T follicular helper cell (primary cell): ENCODE results near the gene BTF3.
"Not testable (repeated sequence)": the region's sequence is repeated elsewhere in the genome, so short reads cannot be mapped to it uniquely, and the experiment has no call there.

ENCODE experiments used
- DNase-seq: peaks from one replicate; pipeline ENCODE4 v3.0.0-alpha.2; 2020; ENCODE audit warnings: low read depth

Gene BTF3

DNA sequence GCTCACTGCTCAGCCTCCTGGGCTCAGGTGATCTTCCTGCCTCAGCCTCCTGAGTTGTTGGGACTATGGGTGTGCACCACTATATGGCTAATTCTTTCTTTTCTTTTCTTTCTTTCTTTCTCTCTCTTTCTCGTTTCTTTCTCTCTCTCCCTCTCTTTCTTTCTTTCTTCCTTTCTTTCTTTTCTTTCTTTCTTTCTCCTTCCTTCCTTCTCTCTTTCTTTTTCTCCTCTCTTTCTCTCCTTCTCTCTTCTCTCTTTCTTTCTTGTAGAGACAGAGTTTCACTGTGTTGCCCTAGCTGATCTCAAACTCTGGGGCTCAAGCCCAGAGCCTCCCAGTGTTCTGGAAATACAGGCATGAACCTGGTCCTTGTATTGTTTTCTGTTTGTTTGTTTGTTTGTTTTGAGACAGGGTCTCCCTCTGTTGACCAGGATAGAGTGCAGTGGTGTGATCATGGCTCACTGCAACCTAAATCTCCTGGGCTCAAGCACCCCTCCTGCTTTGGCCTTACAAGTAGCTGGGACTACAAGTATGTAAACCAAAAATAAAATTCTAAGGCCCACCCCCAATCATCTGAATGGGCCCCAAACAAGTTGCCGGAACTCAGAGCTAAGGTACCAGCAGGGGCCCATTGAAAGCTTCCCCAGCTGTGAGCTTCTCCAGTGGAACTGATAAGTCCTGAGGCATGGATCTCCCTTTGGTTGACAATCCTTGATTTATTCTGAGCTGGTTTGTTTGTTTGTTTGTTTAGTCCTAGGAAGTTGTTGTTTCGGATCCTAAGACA is 11.9 kb upstream of the BTF3 start:
- no peak for DNase-seq

DNA sequence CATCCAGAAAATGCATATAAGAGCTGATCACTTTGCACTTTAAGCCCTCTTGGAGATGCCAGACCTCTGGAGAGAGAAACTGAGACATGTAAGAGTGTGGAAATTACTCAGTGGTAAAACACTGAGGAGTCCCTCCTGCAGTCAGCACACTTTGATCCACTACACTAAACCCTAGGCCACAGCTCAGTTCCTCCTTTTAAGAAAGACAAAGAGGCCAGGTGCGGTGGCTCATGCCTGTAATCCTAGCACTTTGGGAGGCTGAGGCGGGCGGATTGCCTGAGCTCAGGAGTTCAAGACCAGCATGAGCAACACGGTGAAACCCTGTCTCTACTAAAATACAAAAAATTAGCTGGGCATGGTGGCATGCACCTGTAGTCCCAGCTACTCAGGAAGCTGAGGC is 11.0 kb upstream of the BTF3 start:
- not testable (repeated sequence) for DNase-seq

DNA sequence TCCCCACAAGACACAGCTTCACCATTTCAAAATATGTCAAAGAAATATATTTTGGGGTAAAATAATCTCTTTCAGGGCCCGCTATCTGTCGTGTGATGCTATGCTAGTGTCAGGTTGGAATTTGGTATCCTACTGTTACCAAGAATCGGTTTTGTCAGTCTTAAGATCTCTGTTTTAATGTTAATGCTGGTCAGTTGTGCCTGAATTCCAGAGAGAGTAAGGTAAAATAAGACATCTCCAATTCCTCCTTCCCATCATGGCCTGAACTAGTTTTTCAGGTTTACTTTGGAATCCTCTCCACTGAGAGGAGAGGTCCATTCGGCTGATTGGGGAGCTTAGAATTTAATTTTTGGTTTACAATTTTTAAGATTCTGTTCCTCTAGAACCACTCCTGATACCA is 10.4 kb upstream of the BTF3 start:
- no peak for DNase-seq

DNA sequence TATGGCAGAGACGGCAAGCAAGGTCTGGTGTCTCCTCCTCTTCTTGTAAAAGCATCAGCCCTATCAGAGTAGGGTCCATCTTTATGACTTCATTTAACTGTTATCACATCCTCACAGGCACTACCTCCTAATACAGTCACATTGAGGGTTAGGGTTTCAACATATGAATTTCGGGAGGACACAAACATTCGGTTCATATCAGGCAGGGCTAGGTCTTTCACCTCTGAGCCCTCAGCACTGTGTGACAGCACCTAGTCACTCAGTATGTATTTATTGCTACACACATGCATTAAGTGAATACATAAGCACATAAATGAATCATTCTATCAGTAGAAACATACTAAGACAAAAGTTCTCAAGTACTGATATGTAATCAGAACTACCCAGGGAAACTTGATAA is 9.4 kb upstream of the BTF3 start:
- no peak for DNase-seq

DNA sequence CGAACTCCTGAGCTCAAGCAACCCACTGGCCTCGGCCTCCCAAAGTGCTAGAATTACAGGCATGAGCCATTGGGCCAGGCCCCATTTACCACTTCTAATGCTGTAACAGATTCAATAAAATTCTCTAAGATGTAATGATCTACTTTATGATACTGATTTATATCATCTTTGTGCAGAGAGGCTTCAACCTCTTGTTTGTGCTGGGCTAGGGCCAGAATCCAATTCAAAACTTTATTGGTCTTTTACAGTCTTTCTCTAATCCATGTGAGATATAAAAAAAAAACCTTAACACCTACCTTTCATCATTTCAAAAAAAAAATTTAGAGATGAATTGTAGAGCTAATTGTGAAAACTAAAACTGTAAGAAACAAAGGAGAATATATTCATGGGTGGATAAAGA is 8.2 kb upstream of the BTF3 start:
- no peak for DNase-seq

DNA sequence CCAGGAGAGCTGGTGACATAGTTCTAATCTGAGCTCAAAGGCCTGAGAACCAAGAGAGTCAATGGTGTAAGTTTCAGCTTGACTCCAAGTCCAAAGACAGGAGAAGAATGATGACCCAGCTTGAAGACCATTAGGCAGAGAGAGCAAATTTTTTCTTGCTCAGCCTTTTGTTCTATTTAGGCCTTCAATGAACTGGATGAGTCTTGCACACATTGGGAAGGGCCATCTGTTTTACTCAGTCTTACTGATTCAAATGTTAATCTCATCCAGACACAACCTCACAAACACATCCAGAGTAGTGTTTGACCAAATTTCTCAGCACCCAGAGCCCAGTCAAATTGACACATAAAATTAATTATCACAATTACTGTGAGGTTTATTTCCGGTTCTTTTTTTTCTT is 7.1 kb upstream of the BTF3 start:
- DNase-seq = no peak

DNA sequence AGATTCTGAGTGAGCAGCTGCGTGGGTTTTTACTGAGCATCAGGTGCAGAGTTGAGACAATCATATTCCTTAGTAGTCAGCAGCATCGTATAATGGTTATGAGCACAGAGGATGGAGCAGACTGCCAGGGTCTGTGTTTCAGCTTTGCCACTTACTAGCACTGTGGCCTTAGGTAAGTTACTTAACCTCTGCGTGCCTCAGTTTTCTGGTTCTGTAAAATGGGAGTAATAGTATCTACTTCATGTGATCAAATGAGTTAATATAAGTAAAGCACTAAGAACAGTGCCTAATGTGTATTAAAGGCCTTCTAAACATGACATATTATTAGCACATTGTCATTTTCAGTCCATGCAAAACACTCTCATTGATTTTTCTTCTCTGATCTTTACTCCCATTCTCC is 4.8 kb upstream of the BTF3 start:
- DNase-seq = no peak

DNA sequence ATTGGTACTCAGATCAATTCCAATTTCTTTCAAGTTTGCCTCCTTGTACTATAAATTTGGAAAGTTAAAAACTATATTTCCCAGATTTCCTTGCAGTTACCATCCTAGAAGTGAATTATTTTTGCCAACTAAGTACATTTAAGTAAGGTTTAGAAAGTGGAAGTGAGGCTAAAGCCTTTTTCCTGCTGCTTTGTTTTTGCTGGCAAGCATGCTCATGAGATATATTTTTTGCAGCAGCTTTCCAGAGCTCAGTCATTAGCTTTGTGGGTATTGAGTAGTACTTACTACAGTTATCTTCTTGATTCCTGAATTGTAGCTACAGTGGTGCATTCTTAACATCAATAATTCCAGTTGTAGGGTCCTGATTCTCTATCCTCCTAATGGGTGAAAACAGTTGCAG is 3.5 kb upstream of the BTF3 start:
- no peak for DNase-seq

DNA sequence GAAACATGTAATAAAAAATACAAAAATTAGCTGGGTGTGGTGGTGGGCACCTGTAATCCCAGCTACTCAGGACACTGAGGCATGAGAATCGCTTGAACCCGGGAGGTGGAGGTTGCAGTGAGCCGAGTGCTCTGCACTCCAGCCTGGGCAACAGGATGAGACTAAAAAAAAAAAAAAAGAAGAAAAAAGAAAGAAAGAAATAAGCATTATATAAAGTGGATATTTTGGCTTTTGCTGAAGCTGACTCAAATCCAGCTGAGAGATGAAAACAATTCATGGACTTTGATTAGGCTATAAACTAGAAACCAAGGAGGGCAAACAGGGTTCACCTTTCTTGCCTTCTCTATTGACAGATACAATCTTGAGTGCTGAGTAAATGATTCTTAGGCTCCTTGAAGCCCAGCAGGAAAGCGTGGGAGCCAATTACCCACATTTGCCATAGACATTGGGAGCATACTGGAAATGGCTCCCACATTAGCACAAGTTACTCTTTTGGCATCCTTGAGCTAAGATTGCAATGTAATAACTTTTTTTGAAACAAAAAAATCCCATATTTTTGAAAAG is 2.4 kb upstream of the BTF3 start:
- no peak for DNase-seq

DNA sequence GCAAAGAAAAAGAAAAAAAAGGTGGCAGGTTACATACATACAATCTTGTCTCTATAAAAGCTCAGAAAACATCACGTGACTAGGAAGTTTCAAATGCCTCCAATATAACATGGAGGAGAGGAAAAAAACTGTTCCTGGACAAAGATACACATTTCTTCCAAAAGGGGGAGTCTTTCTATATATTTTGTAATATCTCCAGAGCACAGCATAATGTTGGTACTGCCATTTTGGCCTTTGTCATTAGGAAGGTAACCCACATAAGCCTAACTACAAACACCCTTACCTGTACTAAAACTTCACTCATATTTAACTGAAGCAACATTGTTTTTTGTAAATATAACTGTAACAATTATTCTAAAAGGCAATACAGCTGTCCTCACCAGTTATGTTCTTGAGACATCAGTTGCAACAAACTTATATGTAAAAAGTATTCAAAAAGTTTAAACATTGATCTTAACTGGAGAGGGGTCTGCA is 1.2 kb upstream of the BTF3 start:
- no peak for DNase-seq

DNA sequence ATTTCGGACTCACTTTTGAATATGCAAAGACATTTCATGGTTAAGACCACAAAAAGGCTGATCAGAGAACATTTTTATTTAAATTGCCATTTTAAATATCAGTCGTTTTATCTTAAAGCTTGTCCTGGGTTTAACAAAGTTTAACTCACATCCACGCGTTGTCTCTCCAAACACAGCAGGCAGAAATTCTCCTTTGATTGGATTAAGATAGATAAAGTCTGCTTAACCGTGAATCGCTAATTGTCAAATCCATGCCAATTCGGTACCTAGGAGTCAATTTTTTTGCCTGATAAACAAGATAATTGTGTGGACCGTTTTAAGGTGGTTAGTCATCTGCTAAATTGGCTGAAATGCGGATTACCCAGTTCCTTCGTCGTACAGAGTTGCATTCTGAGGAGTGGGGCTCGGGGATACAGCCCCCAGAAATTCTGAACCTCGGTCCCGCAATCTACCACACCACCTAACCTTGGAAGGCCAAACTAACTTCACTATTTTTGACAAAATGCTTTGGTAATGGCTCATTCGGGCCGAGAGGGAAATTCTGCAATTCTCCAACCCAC is 665 bp upstream of the BTF3 start:
- DNase-seq = no peak

DNA sequence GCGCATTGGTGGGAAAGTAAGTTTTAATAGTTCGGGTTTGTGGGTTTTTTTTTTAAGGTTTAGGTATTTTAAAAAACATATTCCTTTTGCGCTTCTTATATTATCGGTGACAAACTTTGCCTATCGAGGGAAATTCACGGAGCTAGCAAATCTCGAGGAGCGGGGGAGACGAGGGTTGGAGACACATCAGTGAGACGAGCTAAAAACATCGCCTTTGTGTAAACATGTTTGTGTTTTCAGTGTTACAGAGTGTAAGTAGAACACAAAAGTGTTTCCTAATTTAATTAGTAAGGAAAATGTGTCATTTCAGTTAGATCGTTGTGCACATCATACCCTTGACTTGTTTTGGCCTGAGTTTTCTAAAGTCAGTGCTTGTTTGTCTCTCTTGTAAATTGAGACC is 945 bp downstream of the BTF3 start:
- no peak for DNase-seq

DNA sequence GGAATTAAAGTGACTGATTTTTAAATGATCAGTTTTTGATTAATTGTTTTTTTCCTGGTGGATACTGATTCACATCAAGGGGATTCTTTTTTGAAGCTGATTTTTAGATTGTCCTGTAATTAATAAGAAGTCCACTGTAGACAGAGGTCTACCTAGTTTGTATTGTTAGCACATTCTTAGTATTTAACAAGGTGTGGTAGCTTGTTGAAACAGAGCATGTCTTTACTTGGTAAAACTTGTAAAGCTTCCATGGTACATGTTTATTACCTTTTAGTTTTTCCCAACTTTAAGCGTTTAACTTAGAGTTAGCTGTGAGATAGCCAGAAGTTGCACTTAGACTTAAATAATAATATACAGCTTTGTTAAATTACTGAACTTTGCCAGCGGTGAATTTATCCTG is 1.5 kb downstream of the BTF3 start:
- no peak for DNase-seq

DNA sequence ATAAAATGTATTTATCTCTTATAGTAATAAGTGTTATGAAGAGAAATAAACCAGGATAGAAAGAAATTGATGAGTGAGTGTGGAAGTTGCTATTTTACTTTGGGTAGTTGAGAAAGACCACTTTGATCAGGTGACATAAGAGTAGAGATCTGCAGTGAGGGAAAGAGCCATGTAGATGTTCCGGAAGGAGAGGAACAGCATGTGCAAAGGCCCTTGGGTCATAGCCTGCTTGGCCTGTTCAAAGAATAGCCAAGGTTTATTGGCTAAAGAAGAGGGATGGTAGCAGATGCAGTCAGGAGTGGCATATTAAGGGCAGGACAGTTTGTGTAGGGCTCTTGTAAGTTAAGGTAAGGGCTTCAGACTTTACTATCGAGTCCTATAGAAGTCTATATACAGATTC is 3.2 kb downstream of the BTF3 start:
- no peak for DNase-seq

DNA sequence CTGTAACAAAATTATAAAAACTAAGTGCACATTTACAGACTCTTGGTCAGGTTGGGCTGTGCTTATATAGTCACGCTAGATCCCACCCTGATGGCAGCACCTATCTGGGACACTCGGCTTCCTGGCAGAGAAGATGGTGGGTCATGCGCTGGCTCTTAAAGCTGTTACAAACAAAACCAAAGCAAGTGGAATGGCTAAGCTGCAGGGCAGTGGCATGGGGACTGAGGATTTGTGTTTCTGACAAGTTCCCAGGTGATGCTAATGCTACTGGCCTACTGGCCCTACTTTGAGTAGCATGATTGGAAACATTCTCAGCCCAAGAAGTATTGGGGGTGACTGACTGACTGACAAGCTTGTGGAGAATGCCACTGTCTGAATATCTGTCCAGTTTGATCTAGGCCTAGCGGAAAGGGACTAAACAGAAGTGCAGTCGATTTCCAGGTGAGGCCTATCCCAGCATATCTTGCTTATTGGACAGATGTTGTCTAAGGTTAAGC is 8.3 kb downstream of the BTF3 start:
- no peak for DNase-seq

DNA sequence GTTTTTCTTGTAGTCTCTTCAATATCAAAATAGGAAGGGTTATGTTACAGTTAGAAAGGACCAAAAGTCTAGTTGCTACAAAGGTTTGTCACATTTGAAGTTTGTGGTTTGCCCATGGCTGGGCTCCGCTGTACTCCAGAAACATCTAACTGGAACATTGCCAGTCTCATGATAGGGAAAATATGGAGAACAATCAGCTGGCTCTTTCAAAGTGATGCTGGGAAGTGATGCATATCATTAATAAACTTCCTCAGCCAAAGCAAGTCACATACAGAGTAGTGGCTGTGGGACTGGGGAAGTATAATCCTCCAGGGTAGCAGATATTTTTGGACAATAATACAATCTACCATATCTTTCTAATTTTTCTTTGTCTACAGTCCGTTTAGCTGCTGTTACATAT is 8.8 kb downstream of the BTF3 start:
- no peak for DNase-seq

DNA sequence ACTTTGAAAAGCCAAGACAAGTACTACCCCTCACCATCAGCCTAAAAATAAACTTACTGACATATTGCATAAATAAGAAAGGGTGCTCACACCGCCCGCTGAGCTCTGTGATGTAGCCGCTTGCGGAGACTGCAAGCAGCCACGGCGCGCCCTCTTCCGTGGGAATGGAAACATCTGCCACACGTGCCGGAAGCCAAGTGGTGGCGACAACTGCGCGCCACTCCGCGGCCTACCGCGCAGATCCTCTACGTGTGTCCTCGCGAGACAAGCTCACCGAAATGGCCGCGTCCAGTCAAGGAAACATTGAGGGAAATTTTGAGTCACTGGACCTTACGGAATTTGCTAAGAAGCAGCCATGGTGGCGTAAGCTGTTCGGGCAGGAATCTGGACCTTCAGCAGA is 10.3 kb downstream of the BTF3 start:
- DNase-seq = not testable (repeated sequence)

DNA sequence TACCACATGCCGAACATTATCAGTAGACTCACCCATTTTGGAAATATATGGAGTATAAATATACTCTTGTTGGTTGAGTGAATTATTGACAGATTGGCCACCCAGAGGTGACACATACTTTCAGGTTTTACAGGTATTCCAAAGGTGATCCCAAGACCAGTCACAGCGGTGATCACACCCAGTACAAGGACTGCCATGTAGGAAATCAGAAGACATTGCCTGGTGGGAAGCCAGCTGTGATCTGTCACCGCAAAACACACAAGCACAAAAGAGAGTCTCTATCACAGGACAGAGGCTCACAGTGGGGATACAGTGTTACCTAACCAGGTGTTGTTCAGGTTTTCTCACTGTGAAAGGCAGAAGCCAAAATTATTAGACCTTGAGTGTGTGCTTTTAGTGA is 15.8 kb downstream of the BTF3 start:
- DNase-seq = no peak

DNA sequence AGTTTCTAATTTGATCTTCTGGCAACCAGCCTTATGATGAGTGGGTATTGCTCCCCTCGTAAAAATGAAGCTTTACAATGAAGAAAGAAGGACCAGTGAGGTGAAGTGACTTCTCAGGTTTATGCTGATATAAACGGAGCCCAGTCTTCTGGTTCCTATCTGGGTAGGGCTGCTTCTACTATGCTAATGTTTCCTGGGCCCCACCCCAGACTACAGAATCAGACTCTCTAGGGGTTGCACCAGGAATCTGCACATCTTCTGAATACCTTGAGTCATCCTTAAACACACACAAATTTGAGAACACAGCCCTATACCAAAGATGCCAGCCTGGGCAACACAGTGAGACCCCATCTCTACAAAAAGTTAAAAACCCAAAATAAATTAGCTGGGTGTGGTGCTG is 16.2 kb downstream of the BTF3 start:
- no peak for DNase-seq

DNA sequence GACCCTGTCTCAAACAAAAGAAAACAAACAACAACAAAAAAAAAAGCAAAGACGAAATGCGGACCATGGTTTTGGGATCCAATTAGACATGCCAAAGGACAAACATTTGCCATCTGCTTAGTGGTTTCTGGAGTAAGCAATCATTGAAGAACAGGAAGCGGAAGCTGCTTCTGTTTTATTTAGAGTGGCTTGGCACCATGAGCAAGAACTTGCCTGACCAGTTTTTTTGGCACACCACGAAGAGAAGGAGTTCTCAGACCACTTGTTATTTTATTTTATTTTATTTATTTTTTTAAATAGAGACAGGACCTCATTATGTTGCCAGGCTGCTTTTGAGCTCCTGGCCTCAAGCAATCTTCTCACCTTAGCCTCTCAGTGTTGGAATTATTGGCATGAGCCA is 17.0 kb downstream of the BTF3 start:
- no peak for DNase-seq

DNA sequence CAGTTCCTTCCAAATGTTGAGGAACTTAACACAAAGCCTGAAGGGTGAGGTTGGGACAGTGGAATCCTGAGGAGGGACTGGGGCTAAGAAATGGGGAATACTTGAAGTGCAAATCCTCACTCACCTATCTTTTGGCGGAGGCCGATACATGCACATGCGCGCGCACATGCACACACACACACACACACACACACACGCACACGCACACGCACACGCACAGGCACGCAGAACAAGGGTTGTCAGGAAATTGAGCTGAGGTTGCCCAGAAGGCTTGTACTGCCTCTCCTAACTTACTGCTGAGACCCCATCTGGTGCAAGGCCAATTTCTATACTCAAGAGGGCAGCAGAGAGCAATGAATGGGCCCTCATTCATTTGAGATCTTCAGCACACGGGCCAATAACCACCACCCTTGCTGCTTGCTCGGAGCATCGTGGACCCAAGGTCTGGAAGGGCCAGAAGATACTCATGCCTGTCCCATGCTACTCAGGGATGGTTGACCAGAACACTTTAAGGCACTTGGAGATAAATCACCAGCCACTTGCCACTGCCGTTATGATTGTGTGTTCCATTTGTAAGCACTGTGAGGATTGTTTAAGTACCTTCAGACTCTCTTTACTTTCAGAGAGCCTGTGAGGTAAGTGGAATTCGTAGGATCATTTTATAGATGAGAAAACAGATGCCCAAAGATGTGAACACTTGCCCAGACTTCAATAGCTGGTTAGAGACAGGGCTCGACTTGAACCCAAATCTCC is 21.5 kb downstream of the BTF3 start:
- DNase-seq = peak; percentile 50

DNA sequence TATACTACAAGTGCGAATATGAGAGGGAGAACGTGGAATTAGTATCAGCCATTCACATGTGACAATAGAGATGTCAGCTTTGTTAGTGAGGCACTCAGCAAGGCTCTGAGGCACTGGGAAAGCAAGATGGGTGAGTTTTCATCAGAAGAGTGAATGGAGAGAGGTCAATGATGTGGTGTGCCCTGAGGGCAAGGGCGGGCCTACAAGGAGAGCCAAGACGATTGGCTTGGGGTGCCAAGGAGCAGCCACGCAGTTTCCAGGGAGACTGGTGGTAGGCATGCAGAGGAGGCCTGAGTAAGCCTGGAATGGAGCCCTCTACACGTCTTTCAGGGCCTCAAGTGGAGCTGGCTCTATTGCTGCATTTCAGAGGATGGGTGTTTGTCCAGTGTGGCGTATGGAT is 24.7 kb downstream of the BTF3 start:
- no peak for DNase-seq

DNA sequence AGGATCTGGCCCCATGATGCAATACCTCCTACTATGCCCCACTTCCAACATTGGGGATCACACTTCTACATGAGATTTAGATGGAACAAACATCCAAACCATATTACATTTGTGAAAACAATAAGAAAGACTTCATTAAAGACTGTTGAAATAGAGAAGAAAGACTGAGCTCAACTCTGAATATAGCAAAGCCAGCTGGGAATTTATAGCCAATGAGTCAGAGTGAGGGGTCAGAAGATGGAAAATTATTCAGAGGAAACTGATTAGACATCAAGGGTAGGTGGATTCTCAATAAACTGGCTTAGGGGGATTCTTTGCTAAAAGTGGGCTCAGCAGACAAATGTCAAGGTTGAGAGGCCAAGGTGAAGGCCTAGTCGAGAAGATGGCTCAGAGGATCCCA is 25.6 kb downstream of the BTF3 start:
- no peak for DNase-seq
